Osteocyte (in vitro differentiated cells): ENCODE measurements around the gene IGDCC3. TPM values are rescaled to one million over a fixed set of nuclear protein-coding genes. Genes with fewer than 3 reads are reported as not detected.

Experiments
- DNase-seq: peaks from one replicate; pipeline ENCODE4 v3.0.0; 2021; ENCODE audit warnings: mixed read lengths; ENCODE audit not compliant: unreplicated experiment; ENCODE audit errors: extremely low spot score
- H3K27ac Mint-ChIP-seq: one replicate; pipeline ENCODE4 v1.8.0; 2021; ENCODE audit warnings: mild to moderate bottlenecking, mixed read lengths; ENCODE audit not compliant: unreplicated experiment
- H3K27me3 Mint-ChIP-seq: one replicate; pipeline ENCODE4 v1.8.0; 2021; ENCODE audit warnings: mixed read lengths; ENCODE audit not compliant: unreplicated experiment
- H3K36me3 Mint-ChIP-seq: one replicate; pipeline ENCODE4 v1.8.0; 2021; ENCODE audit warnings: mixed read lengths; ENCODE audit not compliant: unreplicated experiment
- H3K4me1 Mint-ChIP-seq: one replicate; pipeline ENCODE4 v1.8.0; 2021; ENCODE audit warnings: mixed read lengths; ENCODE audit not compliant: unreplicated experiment
- H3K4me3 Mint-ChIP-seq: one replicate; pipeline ENCODE4 v1.8.0; 2021; ENCODE audit warnings: mild to moderate bottlenecking, moderate library complexity, mixed read lengths; ENCODE audit not compliant: unreplicated experiment
- H3K9me3 Mint-ChIP-seq: one replicate; pipeline ENCODE4 v1.8.0; 2021; ENCODE audit warnings: mixed read lengths; ENCODE audit not compliant: unreplicated experiment
- long read RNA-seq: library from polyadenylated mRNA; unstranded; transcript quantifications from one replicate; pipeline ENCODE4 v2.0.0, GENCODE V29; 2021
- total RNA-seq: library from RNA; stranded (reverse); gene quantifications from 2 replicates; pipeline ENCODE4 v1.2.1, GENCODE V29; 2021
- TF ChIP-seq, protein P1 (sequence below): fragments of 200-600 bp; sonication (generic); IDR thresholded peaks from 2 replicates; pipeline ENCODE4 v1.5.0; 2021; ENCODE audit warnings: antibody characterized with exemption, mild to moderate bottlenecking, moderate library complexity

The IGDCC3 gene
- 0.16 and 0.48 TPM in 2 replicates for total RNA-seq
- long read RNA-seq, result 0 reads

DNA sequence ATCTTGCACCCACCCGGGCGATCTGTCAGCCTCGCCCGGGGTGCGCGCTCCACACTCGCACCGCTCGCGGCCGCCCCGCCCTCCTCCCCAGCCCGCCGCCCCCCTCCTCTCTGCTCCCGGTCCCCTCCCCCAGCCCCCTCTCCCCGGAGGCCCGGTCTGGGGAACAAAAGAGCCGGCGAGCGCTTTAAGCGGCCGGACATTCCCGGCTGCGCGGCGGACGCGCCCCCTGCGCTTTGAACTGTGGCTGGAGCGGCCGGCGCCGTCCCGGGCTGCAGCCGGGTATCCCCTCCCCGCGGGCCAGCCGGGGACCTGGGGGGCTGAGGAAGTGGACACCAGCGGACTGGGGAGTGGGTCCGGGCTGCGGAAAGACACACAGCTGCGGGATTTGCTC lies at the start of gene IGDCC3:
TSS of gene IGDCC3 (minus strand) at position 27 of the 391 bp plus-strand sequence. CDS start 214 bp downstream, outside the sequence.
- peaks cover 26% of the 10 kb centered on the region for H3K4me1 Mint-ChIP-seq
- H3K9me3 Mint-ChIP-seq, result no peaks in the 10 kb centered on the region
- no peak for DNase-seq
- TF ChIP-seq, protein P1, sequence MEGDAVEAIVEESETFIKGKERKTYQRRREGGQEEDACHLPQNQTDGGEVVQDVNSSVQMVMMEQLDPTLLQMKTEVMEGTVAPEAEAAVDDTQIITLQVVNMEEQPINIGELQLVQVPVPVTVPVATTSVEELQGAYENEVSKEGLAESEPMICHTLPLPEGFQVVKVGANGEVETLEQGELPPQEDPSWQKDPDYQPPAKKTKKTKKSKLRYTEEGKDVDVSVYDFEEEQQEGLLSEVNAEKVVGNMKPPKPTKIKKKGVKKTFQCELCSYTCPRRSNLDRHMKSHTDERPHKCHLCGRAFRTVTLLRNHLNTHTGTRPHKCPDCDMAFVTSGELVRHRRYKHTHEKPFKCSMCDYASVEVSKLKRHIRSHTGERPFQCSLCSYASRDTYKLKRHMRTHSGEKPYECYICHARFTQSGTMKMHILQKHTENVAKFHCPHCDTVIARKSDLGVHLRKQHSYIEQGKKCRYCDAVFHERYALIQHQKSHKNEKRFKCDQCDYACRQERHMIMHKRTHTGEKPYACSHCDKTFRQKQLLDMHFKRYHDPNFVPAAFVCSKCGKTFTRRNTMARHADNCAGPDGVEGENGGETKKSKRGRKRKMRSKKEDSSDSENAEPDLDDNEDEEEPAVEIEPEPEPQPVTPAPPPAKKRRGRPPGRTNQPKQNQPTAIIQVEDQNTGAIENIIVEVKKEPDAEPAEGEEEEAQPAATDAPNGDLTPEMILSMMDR, result no peak
- H3K36me3 Mint-ChIP-seq, result peaks cover 13% of the 10 kb centered on the region
- H3K27ac Mint-ChIP-seq, result no peak within 1 kb of the TSS
- H3K27me3 Mint-ChIP-seq, result peaks cover 39% of the 10 kb centered on the region
- H3K4me3 Mint-ChIP-seq, result peak within 1 kb of the TSS; percentile 82

DNA sequence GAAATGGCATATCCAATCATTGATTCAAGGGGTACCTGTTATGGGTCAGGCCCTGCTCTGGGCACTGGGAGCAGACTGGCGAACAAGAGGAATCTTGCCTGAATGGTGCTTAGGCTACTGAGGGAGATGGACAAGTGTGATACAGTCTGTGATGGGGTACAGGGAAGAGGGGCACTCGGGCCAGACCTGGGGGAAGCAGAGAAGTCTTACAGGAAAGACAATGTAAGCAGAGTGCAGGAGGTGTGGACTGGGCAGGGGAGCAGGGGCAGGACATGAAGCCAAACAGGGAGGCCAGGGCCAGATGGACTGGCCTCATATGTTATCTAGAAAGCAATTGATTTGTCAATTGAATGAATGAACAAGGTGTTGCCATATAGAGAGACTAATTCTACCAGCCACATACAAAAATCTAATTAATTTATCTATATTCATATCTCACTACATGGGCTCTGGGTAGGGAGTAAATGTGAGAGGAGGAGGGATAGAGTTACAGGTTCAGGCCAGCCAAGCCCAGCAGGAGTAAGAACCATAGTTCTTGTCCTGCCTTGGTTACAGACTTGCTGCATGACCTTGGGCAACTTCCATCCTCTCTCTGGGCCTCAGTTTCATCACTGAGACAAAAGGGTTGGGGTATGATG lies 48.5 kb upstream of the IGDCC3 start:
- Mint-ChIP-seq H3K4me3 (no peak overlapping the region), H3K36me3 (no peaks in the 10 kb centered on the region), H3K4me1 (peaks cover 11% of the 10 kb centered on the region), H3K27ac (no peak overlapping the region), H3K27me3 (no peaks in the 10 kb centered on the region), H3K9me3 (no peaks in the 10 kb centered on the region)
- TF ChIP-seq, protein P1, result no peak
- DNase-seq, result no peak

DNA sequence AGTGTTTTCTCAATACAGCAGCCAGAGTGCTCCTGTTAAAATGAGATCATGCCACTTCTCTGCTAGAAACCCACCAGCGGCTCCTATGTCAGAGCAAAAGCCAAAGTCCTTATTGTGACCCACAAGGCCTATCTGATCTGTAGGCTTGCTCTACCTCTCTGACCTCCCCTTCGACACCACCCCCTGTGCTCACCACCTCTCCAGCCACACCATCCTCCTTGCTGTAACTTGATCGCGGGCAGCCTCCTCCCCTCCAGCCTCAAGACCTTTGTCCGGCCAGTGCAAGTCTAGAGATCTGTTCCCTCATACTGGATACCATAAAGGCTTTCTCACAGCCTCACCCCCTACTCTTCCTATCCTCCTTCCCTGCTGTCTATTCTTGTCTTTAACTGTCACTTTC lies 46.9 kb upstream of the IGDCC3 start:
- Mint-ChIP-seq H3K4me3 (no peak overlapping the region), H3K36me3 (peaks cover 2% of the 10 kb centered on the region), H3K27me3 (no peaks in the 10 kb centered on the region), H3K27ac (no peak overlapping the region), H3K4me1 (peaks cover 27% of the 10 kb centered on the region), H3K9me3 (no peaks in the 10 kb centered on the region)
- DNase-seq, result no peak
- TF ChIP-seq, protein P1, result no peak

DNA sequence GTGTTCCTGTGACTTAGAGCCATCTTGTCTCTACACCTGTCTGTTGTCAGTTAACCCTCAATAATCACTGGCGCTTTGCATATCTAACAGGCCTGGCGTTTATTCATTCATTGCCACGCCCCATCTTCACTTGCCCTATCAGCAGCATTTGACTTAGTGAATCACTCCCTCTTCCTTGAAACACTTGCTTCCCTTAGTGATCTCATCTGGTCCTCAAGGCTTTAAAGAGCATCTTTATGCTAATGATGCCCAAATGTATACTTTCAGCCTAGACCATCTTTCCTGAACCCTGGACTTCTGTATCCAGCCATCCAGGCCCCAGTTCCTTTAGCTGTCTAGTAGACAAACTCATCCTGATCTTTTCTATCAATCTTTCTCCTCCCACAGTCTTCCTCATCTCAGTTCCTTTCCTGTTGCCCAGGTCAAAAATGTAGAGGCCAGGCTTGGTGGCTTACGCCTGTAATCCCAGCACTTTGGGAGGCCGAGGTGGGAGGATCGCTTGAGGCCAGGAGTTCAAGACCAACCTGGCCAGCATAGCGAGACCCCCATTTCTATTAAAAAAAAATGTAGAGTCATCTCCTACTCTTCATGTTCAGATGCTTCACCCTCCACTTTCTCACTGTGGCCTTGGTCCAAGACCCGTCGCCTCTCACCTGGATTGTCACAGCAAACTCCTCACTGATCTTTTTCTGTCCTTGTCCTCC lies 46.3 kb upstream of the IGDCC3 start:
- Mint-ChIP-seq H3K36me3 (peaks cover 2% of the 10 kb centered on the region), H3K4me1 (peaks cover 32% of the 10 kb centered on the region), H3K27ac (no peak overlapping the region), H3K27me3 (no peaks in the 10 kb centered on the region), H3K4me3 (peak overlapping the region; percentile 91), H3K9me3 (no peaks in the 10 kb centered on the region)
- TF ChIP-seq, protein P1, result no peak
- no peak for DNase-seq
